Measurements from ENCODE around the gene CEACAM20. TPM values are rescaled to one million over a fixed set of nuclear protein-coding genes. Genes with fewer than 3 reads are reported as not detected.
"Not testable (repeated sequence)": the region's sequence is repeated elsewhere in the genome, so short reads cannot be mapped to it uniquely, and the experiment has no call there.

The CEACAM20 gene
- total and polyA plus RNA-seq, 8 donors, result not detected

- Histone ChIP-seq H3K9me3 (no peaks in the 10 kb centered on the region), H3K27ac (no peak overlapping the region), H3K36me3 (no peaks in the 10 kb centered on the region), H3K4me3 (no peak overlapping the region), H3K4me1 (no peaks in the 10 kb centered on the region), H3K27me3 (no peaks in the 10 kb centered on the region)
- no peak for TF ChIP-seq CTCF (IDR thresholded peaks at IDR 0.05)
- FAIRE-seq (no peak), ATAC-seq (no peak), DNase-seq (no peak)
- 0 to 3% methylated on average over 1 of the region's 1 CpG for WGBS, 2 donors
- intact Hi-C loops (cut with DNase I), result no loop called here
These were observed 13.2 kb upstream of the CEACAM20 start for GRCh38 chr19:44542671-44543070.

GRCh38 chr19:44540736-44541135 is 11.3 kb upstream of the CEACAM20 start:
- H3K9me3 ChIP-seq, result no peaks in the 10 kb centered on the region
- 50 to 71% methylated on average over 8 of the region's 8 CpGs for WGBS, 2 donors
- no peaks in the 10 kb centered on the region for H3K4me1 ChIP-seq
- H3K36me3 ChIP-seq, result no peaks in the 10 kb centered on the region
- intact Hi-C loops (cut with DNase I), result no loop called here
- TF ChIP-seq CTCF (IDR thresholded peaks at IDR 0.05), result no peak
- no peaks in the 10 kb centered on the region for H3K27me3 ChIP-seq
- no peak overlapping the region for H3K27ac ChIP-seq
- DNase-seq, result no peak
- H3K4me3 ChIP-seq, result no peak overlapping the region
- no peak for FAIRE-seq
- no peak for ATAC-seq

- H3K4me3 ChIP-seq, result no peak overlapping the region
- no peak overlapping the region for H3K27ac ChIP-seq
- no peaks in the 10 kb centered on the region for H3K9me3 ChIP-seq
- 53 to 75% methylated on average over 6 of the region's 6 CpGs for WGBS, 2 donors
- no peaks in the 10 kb centered on the region for H3K27me3 ChIP-seq
- no peak for TF ChIP-seq CTCF (IDR thresholded peaks at IDR 0.05)
- ATAC-seq, result no peak
- no peak for DNase-seq
- intact Hi-C loops (cut with DNase I), result no loop called here
- H3K4me1 ChIP-seq, result no peaks in the 10 kb centered on the region
- no peak for FAIRE-seq
- no peaks in the 10 kb centered on the region for H3K36me3 ChIP-seq
These were observed 10.5 kb upstream of the CEACAM20 start for GRCh38 chr19:44539991-44540390.

- FAIRE-seq (no peak), DNase-seq (no peak), ATAC-seq (no peak)
- H3K9me3 ChIP-seq, result no peaks in the 10 kb centered on the region
- H3K4me3 ChIP-seq, result no peak overlapping the region
- H3K27me3 ChIP-seq, result no peaks in the 10 kb centered on the region
- no peaks in the 10 kb centered on the region for H3K4me1 ChIP-seq
- no peak overlapping the region for H3K27ac ChIP-seq
- intact Hi-C loops (cut with DNase I), result no loop called here
- H3K36me3 ChIP-seq, result no peaks in the 10 kb centered on the region
- WGBS, 2 donors, result 47 to 58% methylated on average over 11 of the region's 11 CpGs
- no peak for TF ChIP-seq CTCF (IDR thresholded peaks at IDR 0.05)
These were observed 9.9 kb upstream of the CEACAM20 start for GRCh38 chr19:44539236-44539826.

- ATAC-seq; H3K4me1 ChIP-seq; intact Hi-C loops (cut with DNase I); H3K27ac ChIP-seq; DNase-seq; H3K9me3 ChIP-seq; FAIRE-seq; H3K4me3 ChIP-seq; H3K27me3 ChIP-seq; H3K36me3 ChIP-seq: not testable (repeated sequence)
- WGBS, 2 donors, result 40% methylated on average over 3 of the region's 3 CpGs
These were observed 5.9 kb upstream of the CEACAM20 start for GRCh38 chr19:44535361-44535760.
